Mucosa of descending colon (tissue), 3 donors: ENCODE measurements around the gene CEP126. TPM values are rescaled to one million over a fixed set of nuclear protein-coding genes. Genes with fewer than 3 reads are reported as not detected.

Experiments used
- ATAC-seq: fragments of 200-7000 bp; cut with Tn5 transposase; one replicate; pipeline ENCODE4 v1.9.1; 2020; ENCODE audit warnings: mild to moderate bottlenecking, moderate library complexity
- DNase-seq, 3 donors: peaks; one replicate each; pipeline ENCODE4 v3.0.0-alpha.2; 2020
- H3K36me3 ChIP-seq: fragments of 200-600 bp; one replicate; pipeline ENCODE4 v1.8.0; 2021; ENCODE audit warnings: low read depth, mild to moderate bottlenecking
- H3K4me1 ChIP-seq: fragments of 200-600 bp; one replicate; pipeline ENCODE4 v1.8.0; 2021; ENCODE audit warnings: low read depth, mild to moderate bottlenecking
- H3K4me3 ChIP-seq: fragments of 200-600 bp; one replicate; pipeline ENCODE4 v1.8.0; 2021; ENCODE audit warnings: mild to moderate bottlenecking
- H3K9me3 ChIP-seq: fragments of 200-600 bp; one replicate; pipeline ENCODE4 v1.8.0; 2021; ENCODE audit warnings: mild to moderate bottlenecking
- intact Hi-C, 2 donors: fragments of 100-400 bp; cut with DNase I in 1 of 2; cut with micrococcal nuclease in 1 of 2; formaldehyde crosslinking; loops; one replicate each; pipeline versions ENCODE4 v1.11.0 to v1.11.1; 2022; cut with DNase I, micrococcal nuclease
- long read RNA-seq, 2 donors: library from polyadenylated mRNA; unstranded; transcript quantifications; one replicate each; pipeline ENCODE4 v2.0.0, GENCODE V29; 2019 to 2021
- total RNA-seq, 3 donors: library from RNA; stranded (reverse); fragmentation: NEBNext Ultra II Directional in 2 of 3; extraction: Animal tissue kit (Norgen Biotek cat#: 25700) in 2 of 3; gene quantifications; one replicate each; pipeline versions ENCODE4 v1.2.1 to v1.2.4, GENCODE V29; 2021 to 2023
- TF ChIP-seq, protein P1 (sequence below): fragments of 200-600 bp; IDR thresholded peaks from one replicate; pipeline ENCODE4 v1.8.0; 2022; ENCODE audit warnings: antibody characterized with exemption, mild to moderate bottlenecking
- donor health status: DM: no; HTN: no; CAD: no; lungs with moderate emphysema.
- donor health status: DM: no; HTN: no; CAD: no.
- donor health status: DM: no; HTN: yes; CAD: no.

CEP126 gene, protein sequence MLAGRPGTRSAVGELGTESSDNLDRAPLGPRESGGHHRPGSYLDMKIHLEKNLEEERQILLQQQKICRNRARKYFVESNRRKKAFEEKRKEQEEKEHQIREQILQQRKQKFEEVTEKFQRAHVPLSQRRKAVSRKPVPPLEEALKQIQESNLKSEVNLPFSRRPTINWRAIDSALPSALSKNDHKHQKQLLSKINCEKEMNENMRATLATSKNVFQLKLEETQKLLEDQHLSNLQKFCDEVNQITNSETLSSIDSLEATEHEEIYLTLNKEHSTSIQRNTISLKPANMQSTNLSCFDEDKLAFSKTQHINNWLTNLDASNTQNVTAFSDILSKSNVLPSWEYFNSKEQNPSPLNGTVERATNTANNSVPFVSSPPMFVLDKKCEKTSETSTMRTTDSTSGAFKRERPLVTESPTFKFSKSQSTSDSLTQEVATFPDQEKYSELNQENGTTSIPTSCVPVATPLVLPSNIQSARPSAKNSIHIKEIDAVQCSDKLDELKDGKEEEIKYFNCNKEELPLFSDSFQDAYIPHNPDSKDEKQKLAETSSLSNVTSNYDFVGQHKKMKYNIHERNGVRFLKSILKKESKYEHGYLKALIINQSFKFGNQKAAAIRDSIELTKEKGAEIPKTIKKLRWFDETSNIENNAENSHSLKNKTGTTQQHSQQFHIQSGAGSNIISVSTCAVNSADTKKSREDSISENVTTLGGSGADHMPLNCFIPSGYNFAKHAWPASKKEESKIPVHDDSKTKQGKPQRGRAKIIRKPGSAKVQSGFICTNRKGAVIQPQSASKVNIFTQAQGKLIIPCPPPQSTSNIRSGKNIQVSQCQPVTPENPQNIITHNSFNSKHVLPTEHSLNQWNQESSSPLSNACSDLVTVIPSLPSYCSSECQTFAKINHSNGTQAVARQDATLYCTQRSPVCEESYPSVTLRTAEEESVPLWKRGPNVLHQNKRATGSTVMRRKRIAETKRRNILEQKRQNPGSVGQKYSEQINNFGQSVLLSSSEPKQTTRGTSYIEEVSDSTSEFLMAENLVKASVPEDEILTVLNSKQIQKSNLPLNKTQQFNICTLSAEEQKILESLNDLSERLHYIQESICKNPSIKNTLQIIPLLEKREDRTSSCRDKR
- total RNA-seq: 1 to 10 TPM; 3.7 to 7.4 (median 4.1) TPM
- long read RNA-seq, donor 1, partial matches to known transcripts: 3 of 3 reads
- long read RNA-seq, donor 1, other reads (novel, unspliced or antisense): 0 of 3 reads
- long read RNA-seq, donor 2, partial matches to known transcripts: 0 of 1 reads
- long read RNA-seq, donor 2, other reads (novel, unspliced or antisense): 1 of 1 reads

DNA sequence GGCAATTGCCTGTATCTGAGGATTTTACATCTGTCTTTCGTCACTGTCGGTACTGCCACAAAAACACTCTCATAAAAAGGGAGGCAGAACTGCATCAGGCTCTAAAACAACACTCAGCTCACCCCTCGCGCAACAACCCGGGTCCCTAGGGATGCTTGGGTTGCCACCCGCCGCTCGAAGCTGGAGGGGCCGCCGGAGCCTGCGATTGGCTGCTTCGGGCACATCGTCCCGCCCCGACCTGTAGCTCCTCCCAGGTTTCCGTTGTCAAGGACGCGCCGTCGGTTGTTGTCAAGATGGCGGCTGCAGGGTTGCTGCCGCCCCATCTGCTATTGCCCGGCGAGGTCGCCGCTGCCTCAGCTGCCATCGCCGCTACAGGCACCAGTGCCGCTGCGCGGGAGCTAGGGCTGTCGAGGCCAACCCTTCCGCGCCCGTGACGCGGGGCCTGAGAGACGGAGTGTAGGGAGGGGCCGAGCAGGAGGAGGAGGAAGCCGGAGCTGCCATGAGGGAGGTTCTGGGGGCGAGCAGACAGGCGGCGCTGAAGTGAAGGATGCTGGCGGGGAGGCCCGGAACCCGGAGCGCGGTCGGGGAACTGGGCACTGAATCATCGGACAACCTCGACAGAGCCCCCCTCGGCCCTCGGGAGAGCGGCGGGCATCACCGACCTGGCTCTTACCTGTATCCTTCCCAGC is at the start of gene CEP126:
TSS of gene CEP126 (plus strand) at position 273 of the 689 bp plus-strand sequence. CDS start at position 548, 275 bp downstream.
- TF ChIP-seq, protein P1, sequence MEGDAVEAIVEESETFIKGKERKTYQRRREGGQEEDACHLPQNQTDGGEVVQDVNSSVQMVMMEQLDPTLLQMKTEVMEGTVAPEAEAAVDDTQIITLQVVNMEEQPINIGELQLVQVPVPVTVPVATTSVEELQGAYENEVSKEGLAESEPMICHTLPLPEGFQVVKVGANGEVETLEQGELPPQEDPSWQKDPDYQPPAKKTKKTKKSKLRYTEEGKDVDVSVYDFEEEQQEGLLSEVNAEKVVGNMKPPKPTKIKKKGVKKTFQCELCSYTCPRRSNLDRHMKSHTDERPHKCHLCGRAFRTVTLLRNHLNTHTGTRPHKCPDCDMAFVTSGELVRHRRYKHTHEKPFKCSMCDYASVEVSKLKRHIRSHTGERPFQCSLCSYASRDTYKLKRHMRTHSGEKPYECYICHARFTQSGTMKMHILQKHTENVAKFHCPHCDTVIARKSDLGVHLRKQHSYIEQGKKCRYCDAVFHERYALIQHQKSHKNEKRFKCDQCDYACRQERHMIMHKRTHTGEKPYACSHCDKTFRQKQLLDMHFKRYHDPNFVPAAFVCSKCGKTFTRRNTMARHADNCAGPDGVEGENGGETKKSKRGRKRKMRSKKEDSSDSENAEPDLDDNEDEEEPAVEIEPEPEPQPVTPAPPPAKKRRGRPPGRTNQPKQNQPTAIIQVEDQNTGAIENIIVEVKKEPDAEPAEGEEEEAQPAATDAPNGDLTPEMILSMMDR: peak; percentile 48
- DNase-seq: peak; percentile 95 to 97 (median 96)
- peak within 1 kb of the TSS; percentile 45 for H3K4me3 ChIP-seq
- peaks cover 19% of the 10 kb centered on the region for H3K4me1 ChIP-seq
- intact Hi-C loops: no loop called here
- ATAC-seq: peak; percentile 94
- no peaks in the 10 kb centered on the region for H3K9me3 ChIP-seq
- no peaks in the 10 kb centered on the region for H3K36me3 ChIP-seq

DNA sequence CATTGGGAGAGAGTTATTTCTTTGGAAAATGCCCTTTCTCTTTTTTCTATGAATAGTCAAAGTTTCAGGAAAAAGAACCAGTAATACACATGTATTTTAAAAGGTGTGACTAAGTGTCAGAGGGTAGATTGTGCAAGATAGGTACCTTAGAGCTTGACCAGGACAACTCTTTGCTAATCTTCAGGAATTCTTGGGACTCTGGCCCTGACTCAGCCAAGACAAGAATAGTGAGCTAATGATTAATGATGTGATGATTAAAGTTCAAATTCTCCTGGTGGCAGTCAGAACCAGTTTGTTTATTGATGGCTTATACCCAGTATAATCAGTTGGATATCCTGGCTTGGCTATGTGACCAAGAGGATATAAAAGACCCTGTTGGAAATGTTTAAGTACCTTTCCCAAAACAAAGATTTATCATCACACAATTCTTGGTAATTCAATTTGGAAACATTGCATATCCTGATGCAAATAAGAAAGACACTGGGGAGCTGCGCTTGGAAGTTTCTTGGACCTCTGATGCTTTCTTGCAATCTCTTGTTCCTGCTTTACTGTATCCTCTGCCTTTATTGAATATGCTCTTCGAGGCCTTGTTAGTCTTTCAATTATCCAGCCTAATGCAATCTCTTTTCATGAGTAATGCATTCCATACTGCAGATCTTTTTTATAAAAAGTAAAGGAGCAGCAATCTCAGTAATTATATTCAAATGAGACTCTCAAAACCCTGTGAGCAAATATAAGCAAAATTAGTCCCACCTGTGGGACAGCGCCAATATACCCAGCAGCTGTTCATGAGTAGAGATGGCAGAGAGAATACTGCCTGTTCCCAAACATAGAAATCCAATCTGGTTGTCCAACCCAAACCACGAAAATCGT is 48.0 kb upstream of the CEP126 start:
- TF ChIP-seq, protein P1: no peak
- no peak for DNase-seq
- intact Hi-C loops: loop anchor here in 1 of 2 donors (10.0 kb wide), 1 partner anchor 78 kb away; no protein-coding TSS in a partner anchor
- Histone ChIP-seq H3K4me3 (no peak overlapping the region), H3K4me1 (no peaks in the 10 kb centered on the region), H3K9me3 (no peaks in the 10 kb centered on the region), H3K36me3 (no peaks in the 10 kb centered on the region)
- peak; percentile 22 for ATAC-seq

DNA sequence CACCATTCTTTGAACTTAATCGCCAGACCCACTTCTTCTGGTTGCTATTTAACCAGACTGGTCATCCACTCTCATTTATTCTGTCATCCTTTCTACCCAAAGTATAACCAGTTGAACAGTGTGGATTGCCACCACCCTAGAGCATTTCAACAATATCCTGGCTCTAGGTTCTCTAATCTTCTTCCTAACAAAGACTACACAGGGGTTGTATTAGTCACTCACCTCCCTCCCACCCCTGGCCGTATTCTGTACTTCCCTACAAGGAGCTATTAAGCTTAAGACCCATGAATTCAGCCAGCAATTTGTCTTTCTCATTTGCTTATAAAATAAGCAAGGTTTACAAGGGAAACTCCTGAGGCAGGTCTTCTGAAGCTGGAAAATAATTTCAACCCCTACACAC is 46.9 kb upstream of the CEP126 start:
- H3K4me1 ChIP-seq: no peaks in the 10 kb centered on the region
- TF ChIP-seq, protein P1: no peak
- DNase-seq: no peak
- ATAC-seq: no peak
- H3K4me3 ChIP-seq: no peak overlapping the region
- intact Hi-C loops: loop anchor here in 1 of 2 donors (10.0 kb wide), 1 partner anchor 77 kb away; no protein-coding TSS in a partner anchor
- H3K9me3 ChIP-seq: no peaks in the 10 kb centered on the region
- H3K36me3 ChIP-seq: no peaks in the 10 kb centered on the region

DNA sequence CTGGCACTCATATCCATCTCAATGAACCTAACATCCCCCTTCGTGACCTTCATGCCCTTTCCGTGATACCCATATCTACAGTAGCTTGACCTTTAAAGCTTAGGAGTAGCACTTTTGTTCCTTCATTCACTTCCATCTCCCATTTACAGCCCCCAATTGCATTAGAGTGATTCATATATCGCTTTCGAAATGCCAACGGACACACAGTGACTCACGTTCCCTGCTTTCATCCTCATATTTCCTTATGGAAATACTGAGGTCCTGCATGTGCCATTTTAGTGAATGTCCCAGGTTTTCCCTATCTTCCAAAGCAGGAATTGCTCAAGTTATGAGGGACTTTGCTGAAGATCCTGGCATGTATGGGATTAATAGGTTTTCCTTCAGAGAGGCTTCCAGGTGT is 44.3 kb upstream of the CEP126 start:
- intact Hi-C loops: no loop called here
- TF ChIP-seq, protein P1: no peak
- DNase-seq (no peak), ATAC-seq (peak; percentile 82)
- Histone ChIP-seq H3K4me3 (no peak overlapping the region), H3K36me3 (no peaks in the 10 kb centered on the region), H3K9me3 (no peaks in the 10 kb centered on the region), H3K4me1 (no peaks in the 10 kb centered on the region)
